PC-3 (cell line): ENCODE results near the gene GIGYF1. TPM values are rescaled to one million over a fixed set of nuclear protein-coding genes. Genes with fewer than 3 reads are reported as not detected.
"Not testable (repeated sequence)": the region's sequence is repeated elsewhere in the genome, so short reads cannot be mapped to it uniquely, and the experiment has no call there.

Experiments used
- ATAC-seq: fragments of 200-7000 bp; cut with Tn5 transposase; 2 replicates; pipeline ENCODE4 v1.9.1; 2020; ENCODE audit warnings: mild to moderate bottlenecking, moderate library complexity
- BruUV-seq: library from RNA; stranded (reverse); fragments of 400-500 nt; replicated peaks from 2 replicates; lab custom pipeline; 2021; lab: Mats Ljungman, UMichigan
- CTCF ChIA-PET: fragments of 300-600 bp; sonication (Branson Sonifier 250); formaldehyde crosslinking; loops from one replicate; lab custom pipeline; 2022; ENCODE audit warnings: antibody characterized with exemption; lab: Charles Lee
- POLR2A ChIA-PET: fragments of 300-600 bp; sonication (Branson Sonifier 250); formaldehyde crosslinking; loops from one replicate; lab custom pipeline; 2022; ENCODE audit warnings: antibody characterized with exemption; ENCODE audit not compliant: unreplicated experiment; lab: Charles Lee
- DNase-seq: peaks from one replicate; pipeline ENCODE4 v3.0.0-alpha.2; 2015
- H2AFZ ChIP-seq: fragments of 300-600 bp; sonication (generic); 2 replicates; pipeline ENCODE4 v1.6.0; 2016; ENCODE audit warnings: antibody characterized with exemption, low read length
- H3F3A ChIP-seq: fragments of 300-600 bp; sonication (generic); one replicate; pipeline ENCODE4 v1.6.0; 2017; ENCODE audit warnings: antibody characterized with exemption, low read length, control low read depth, mild to moderate bottlenecking; ENCODE audit not compliant: unreplicated experiment
- H3K27ac ChIP-seq: fragments of 300-600 bp; sonication (generic); 2 replicates; pipeline ENCODE4 v1.5.1; 2016; ENCODE audit warnings: mild to moderate bottlenecking, low read length
- H3K27me3 ChIP-seq: fragments of 300-600 bp; sonication (generic); 2 replicates; pipeline ENCODE4 v1.6.1; 2016; ENCODE audit warnings: low read length, mixed read lengths
- H3K36me3 ChIP-seq: fragments of 300-600 bp; sonication (generic); 2 replicates; pipeline ENCODE4 v1.6.1; 2016; ENCODE audit warnings: low read depth, mixed run types, low read length, mixed read lengths
- H3K4me1 ChIP-seq: fragments of 300-600 bp; sonication (generic); 2 replicates; pipeline ENCODE4 v1.5.1; 2016; ENCODE audit warnings: low read length; ENCODE audit not compliant: insufficient read depth
- H3K4me2 ChIP-seq: fragments of 300-600 bp; sonication (generic); 2 replicates; pipeline ENCODE4 v1.6.0; 2016; ENCODE audit warnings: low read length
- H3K4me3 ChIP-seq: fragments of 300-600 bp; sonication (generic); 2 replicates; pipeline ENCODE4 v1.5.1; 2016; ENCODE audit warnings: mild to moderate bottlenecking, low read length, mixed read lengths
- H3K79me2 ChIP-seq: fragments of 300-600 bp; sonication (generic); 2 replicates; pipeline ENCODE4 v1.6.1; 2017; ENCODE audit warnings: low read length, mixed read lengths
- H3K9ac ChIP-seq: fragments of 300-600 bp; sonication (generic); 2 replicates; pipeline ENCODE4 v1.6.0; 2016; ENCODE audit warnings: mild to moderate bottlenecking, low read length
- H3K9me2 ChIP-seq: fragments of 300-600 bp; sonication (generic); replicated peaks from 2 replicates; pipeline ENCODE4 v1.6.1; 2016; ENCODE audit warnings: mixed run types, low read length, mixed read lengths
- H3K9me3 ChIP-seq: fragments of 300-600 bp; sonication (generic); 2 replicates; pipeline ENCODE4 v1.6.1; 2016; ENCODE audit warnings: low read length, mixed read lengths
- H4K20me1 ChIP-seq: fragments of 300-600 bp; sonication (generic); 2 replicates; pipeline ENCODE4 v1.6.1; 2016; ENCODE audit warnings: low read length, mixed read lengths
- EZH2 ChIP-seq: fragments of 300-600 bp; sonication (generic); IDR thresholded peaks from one replicate; pipeline ENCODE4 v1.6.1; 2017; ENCODE audit warnings: antibody characterized with exemption, mild to moderate bottlenecking, low read length; ENCODE audit not compliant: unreplicated experiment
- EZH2phosphoT487 ChIP-seq: fragments of 300-600 bp; sonication (generic); IDR thresholded peaks from 2 replicates; pipeline ENCODE4 v1.6.1; 2018; ENCODE audit warnings: mild to moderate bottlenecking, antibody characterized with exemption, low read length, borderline replicate concordance
- intact Hi-C: fragments of 100-400 bp; cut with micrococcal nuclease; formaldehyde crosslinking; loops from 2 replicates; pipeline ENCODE4 v1.9.0; 2023
- total RNA-seq: library from RNA; depleted of rRNA; stranded (reverse); fragments of >200 nt; gene quantifications from 2 replicates; pipeline ENCODE4 v1.2.3, GENCODE V29; 2014
- TF ChIP-seq, protein P1 (sequence below): fragments of 300-600 bp; sonication (generic); conservative IDR thresholded peaks from 2 replicates; pipeline ENCODE4 v1.5.1; 2017; ENCODE audit warnings: antibody characterized with exemption, low read depth, mild to moderate bottlenecking, low read length

The GIGYF1 gene
- total RNA-seq, 1 experiment from 2014 or later: 26.6 TPM

- Histone ChIP-seq H3K4me2 (no peak overlapping the region), H3K9me3 (no peaks in the 10 kb centered on the region), H3F3A (no peaks in the 10 kb centered on the region), H3K4me1 (no peaks in the 10 kb centered on the region), H3K9me2 (no peaks in the 10 kb centered on the region), H3K4me3 (no peak overlapping the region), H3K27ac (no peak overlapping the region), H3K27me3 (no peaks in the 10 kb centered on the region), H2AFZ (no peak overlapping the region), H3K36me3 (no peaks in the 10 kb centered on the region), H3K79me2 (no peaks in the 10 kb centered on the region), H3K9ac (no peak overlapping the region), H4K20me1 (no peaks in the 10 kb centered on the region)
- TF ChIP-seq EZH2phosphoT487 (no peak), EZH2 (no peak)
- TF ChIP-seq, protein P1, sequence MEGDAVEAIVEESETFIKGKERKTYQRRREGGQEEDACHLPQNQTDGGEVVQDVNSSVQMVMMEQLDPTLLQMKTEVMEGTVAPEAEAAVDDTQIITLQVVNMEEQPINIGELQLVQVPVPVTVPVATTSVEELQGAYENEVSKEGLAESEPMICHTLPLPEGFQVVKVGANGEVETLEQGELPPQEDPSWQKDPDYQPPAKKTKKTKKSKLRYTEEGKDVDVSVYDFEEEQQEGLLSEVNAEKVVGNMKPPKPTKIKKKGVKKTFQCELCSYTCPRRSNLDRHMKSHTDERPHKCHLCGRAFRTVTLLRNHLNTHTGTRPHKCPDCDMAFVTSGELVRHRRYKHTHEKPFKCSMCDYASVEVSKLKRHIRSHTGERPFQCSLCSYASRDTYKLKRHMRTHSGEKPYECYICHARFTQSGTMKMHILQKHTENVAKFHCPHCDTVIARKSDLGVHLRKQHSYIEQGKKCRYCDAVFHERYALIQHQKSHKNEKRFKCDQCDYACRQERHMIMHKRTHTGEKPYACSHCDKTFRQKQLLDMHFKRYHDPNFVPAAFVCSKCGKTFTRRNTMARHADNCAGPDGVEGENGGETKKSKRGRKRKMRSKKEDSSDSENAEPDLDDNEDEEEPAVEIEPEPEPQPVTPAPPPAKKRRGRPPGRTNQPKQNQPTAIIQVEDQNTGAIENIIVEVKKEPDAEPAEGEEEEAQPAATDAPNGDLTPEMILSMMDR: peak; percentile 32
- ATAC-seq: peak; percentile 45; the same call in 1 of the 2 replicates
- intact Hi-C loops: no loop called here
- POLR2A ChIA-PET: no interaction called here
- peak; percentile 16 for DNase-seq
- CTCF ChIA-PET: interaction anchor here (0.5 to 0.9 kb wide), 3 partner anchors 14 to 132 kb away, joined by 3 to 5 read pairs (median 5); partner anchors contain the start of gene POP7
- no TSS peak for BruUV-seq
Observed at GRCh38 chr7:100719523-100720278, 25.7 kb upstream of the GIGYF1 start.

- H3K4me3 ChIP-seq, H3K4me1 ChIP-seq, H3K27me3 ChIP-seq, H3K27ac ChIP-seq, H3K79me2 ChIP-seq, ATAC-seq, CTCF ChIA-PET, H3K9me2 ChIP-seq, H4K20me1 ChIP-seq, H3K36me3 ChIP-seq, H2AFZ ChIP-seq, DNase-seq, intact Hi-C loops, H3K9me3 ChIP-seq, H3K4me2 ChIP-seq, H3K9ac ChIP-seq, BruUV-seq, H3F3A ChIP-seq, POLR2A ChIA-PET: not testable (repeated sequence)
Observed at GRCh38 chr7:100717073-100717472, 23.0 kb upstream of the GIGYF1 start.

DNA sequence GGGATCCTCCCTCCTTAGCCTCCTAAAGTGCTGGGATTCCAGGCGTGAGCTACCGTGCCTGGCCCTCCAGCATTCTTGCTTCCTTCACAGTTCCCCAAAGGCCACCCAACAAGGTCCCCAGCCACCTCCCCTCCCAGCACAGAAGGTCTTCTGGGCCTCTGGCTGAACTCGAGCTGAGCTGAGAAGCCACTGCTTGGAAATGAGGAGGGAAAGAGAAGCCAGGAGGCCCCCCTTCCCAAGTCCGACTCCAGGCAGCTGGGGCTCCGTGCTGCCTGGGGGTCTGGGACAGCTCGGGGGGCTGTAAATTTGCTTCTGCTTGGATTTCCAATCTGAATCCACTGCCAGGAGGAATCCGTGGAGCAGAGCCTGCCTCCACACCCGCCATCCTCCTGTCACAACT is 20.7 kb upstream of the GIGYF1 start:
- TF ChIP-seq, protein P1: no peak
- TF ChIP-seq EZH2phosphoT487 (no peak), EZH2 (no peak)
- no peak overlapping the region for H2AFZ ChIP-seq
- ChIA-PET CTCF (interaction anchor here (0.7 kb wide), 1 partner anchor 23 kb away, joined by 6 read pairs; no protein-coding TSS in a partner anchor), POLR2A (no interaction called here)
- H3F3A ChIP-seq: no peaks in the 10 kb centered on the region
- H3K27ac ChIP-seq: no peak overlapping the region
- no peak overlapping the region for H3K4me2 ChIP-seq
- H4K20me1 ChIP-seq: no peaks in the 10 kb centered on the region
- H3K4me1 ChIP-seq: no peaks in the 10 kb centered on the region
- H3K27me3 ChIP-seq: no peaks in the 10 kb centered on the region
- H3K36me3 ChIP-seq: no peaks in the 10 kb centered on the region
- no peaks in the 10 kb centered on the region for H3K79me2 ChIP-seq
- no peaks in the 10 kb centered on the region for H3K9me2 ChIP-seq
- no peak overlapping the region for H3K9ac ChIP-seq
- ATAC-seq (no peak), DNase-seq (no peak)
- H3K9me3 ChIP-seq: no peaks in the 10 kb centered on the region
- BruUV-seq: no TSS peak
- no peak overlapping the region for H3K4me3 ChIP-seq
- intact Hi-C loops: no loop called here
